K562 (cell line): Measurements from ENCODE around the gene VENTX. TPM values are rescaled to one million over a fixed set of nuclear protein-coding genes. Genes with fewer than 3 reads are reported as not detected.
A peak's percentile ranks its signal among the peaks of the same experiment; 100 is the strongest.

ENCODE experiments used
- BMI1 ChIP-seq: fragments of 150-350 bp; IDR thresholded peaks from 2 replicates; pipeline ENCODE4 v1.6.1; 2014; ENCODE audit warnings: low read length
- ETV6 ChIP-seq, 3 experiments: fragments of 150-350 bp in 1 of 3; sonication (generic) in 1 of 3; formaldehyde crosslinking in 1 of 3; IDR thresholded peaks; 2 replicates each; pipeline versions ENCODE4 v1.6.1 to v1.8.0; 2014 to 2022; ENCODE audit warnings: borderline replicate concordance in 2 of 3, low read depth in 2 of 3, antibody characterized with exemption in 1 of 3, low read length in 1 of 3, mild to moderate bottlenecking in 1 of 3, missing genetic modification reagents in 1 of 3
- FOXK1 ChIP-seq: sonication (generic); formaldehyde crosslinking; IDR thresholded peaks from 2 replicates; pipeline ENCODE4 v1.8.0; 2022; ENCODE audit warnings: missing genetic modification reagents, mild to moderate bottlenecking, borderline replicate concordance
- HDAC8 ChIP-seq: fragments of 450-650 bp; IDR thresholded peaks from 2 replicates; pipeline ENCODE4 v1.6.1; 2016; ENCODE audit warnings: mild to moderate bottlenecking, missing genetic modification characterization, moderate library complexity, missing compliant biosample characterization
- MAX ChIP-seq: sonication (generic); formaldehyde crosslinking; IDR thresholded peaks from 2 replicates; pipeline ENCODE4 v1.9.0; 2022; ENCODE audit warnings: mild to moderate bottlenecking, missing genetic modification reagents
- MTA3 ChIP-seq: fragments of 450-650 bp; formaldehyde crosslinking; IDR thresholded peaks from 2 replicates; pipeline ENCODE4 v1.6.1; 2017; ENCODE audit warnings: mild to moderate bottlenecking, borderline replicate concordance
- RAD51 ChIP-seq: fragments of 450-650 bp; IDR thresholded peaks from 2 replicates; pipeline ENCODE4 v1.7.1; 2016; ENCODE audit warnings: low read depth, mild to moderate bottlenecking, borderline replicate concordance
- SRSF9 ChIP-seq: fragments of 200-400 bp; formaldehyde crosslinking; IDR thresholded peaks from 2 replicates; pipeline ENCODE4 v1.6.1; 2017; ENCODE audit warnings: low read depth, low read length, borderline replicate concordance
- ZBTB1 ChIP-seq: sonication (generic); formaldehyde crosslinking; IDR thresholded peaks from 2 replicates; pipeline ENCODE4 v1.8.1; 2023; ENCODE audit warnings: missing genetic modification reagents, low read depth, mild to moderate bottlenecking, borderline replicate concordance
- polyA plus RNA-seq, 8 experiments: library from polyadenylated mRNA; depleted of rRNA in 4 of 8; stranded (reverse) in 5 of 8; unstranded in 3 of 8; fragments of >200 nt; fragmentation: Nextera tagmentation in 2 of 8; fragmentation: Illumina TruSeq in 1 of 8; extraction: Ambion mirVana in 2 of 8; extraction: Trizol in 1 of 8; gene quantifications; 2 replicates each; pipeline versions ENCODE4 v1.2.1 to v1.2.3, GENCODE V29; 2011 to 2014; ENCODE audit warnings: inconsistent platforms in 1 of 8, missing spikeins in 1 of 8
- total RNA-seq, 7 experiments: library from RNA; depleted of rRNA in 6 of 7; stranded (reverse); fragments of >200 nt in 6 of 7; fragmentation: Illumina TruSeq in 2 of 7; extraction: Trizol in 2 of 7; gene quantifications; 2 replicates each; pipeline versions ENCODE4 v1.2.1 to v1.2.3, GENCODE V29; 2011 to 2021; ENCODE audit warnings: low replicate concordance in 1 of 7
- TF ChIP-seq, protein P1 (sequence below): IDR thresholded peaks from 2 replicates; pipeline ENCODE4 v1.6.1; 2011; ENCODE audit warnings: borderline replicate concordance, low read depth, mild to moderate bottlenecking, moderate library complexity, low read length; ENCODE audit not compliant: insufficient read depth, poor library complexity, severe bottlenecking
- TF ChIP-seq, protein P2 (sequence below): fragments of 250-450 bp; sonication (Bioruptor Pico); IDR thresholded peaks from 2 replicates; pipeline ENCODE4 v1.5.1; 2021; ENCODE audit warnings: mild to moderate bottlenecking
- TF ChIP-seq, protein P3 (sequence below), 2 experiments: fragments of 450-650 bp; formaldehyde crosslinking in 1 of 2; IDR thresholded peaks; 2 replicates each; pipeline versions ENCODE4 v1.4.0 to v1.6.1; 2014 to 2020; ENCODE audit warnings: mild to moderate bottlenecking in 2 of 2, borderline replicate concordance in 1 of 2, low read depth in 1 of 2

Gene VENTX
- total and polyA plus RNA-seq, 9 of the 15 experiments (the other 6 are each of a cell fraction or from before 2014, with no cell fraction given) = 0.07 to 0.70 (median 0.20) TPM; not detected in 1

- TF ChIP-seq ZBTB1 (CRISPR knock-in tag) (no peak), RAD51 (no peak), HDAC8 (tag) (no peak), BMI1 (no peak), MAX (CRISPR knock-in tag) (peak; percentile 18; the same call in 1 of the 2 replicates), SRSF9 (no peak), MTA3 (peak; percentile 68; the same call in 1 of the 2 replicates), FOXK1 (no peak), ETV6 (IDR thresholded peaks at IDR 0.05; ENCODE audit: borderline replicate concordance in 1 of 2, low read depth in 2 of 2, low read length in 1 of 2) (no peak), ETV6 (CRISPR knock-in tag; IDR thresholded peaks at IDR 0.05; ENCODE audit: borderline replicate concordance) (no peak)
- TF ChIP-seq, protein P1, sequence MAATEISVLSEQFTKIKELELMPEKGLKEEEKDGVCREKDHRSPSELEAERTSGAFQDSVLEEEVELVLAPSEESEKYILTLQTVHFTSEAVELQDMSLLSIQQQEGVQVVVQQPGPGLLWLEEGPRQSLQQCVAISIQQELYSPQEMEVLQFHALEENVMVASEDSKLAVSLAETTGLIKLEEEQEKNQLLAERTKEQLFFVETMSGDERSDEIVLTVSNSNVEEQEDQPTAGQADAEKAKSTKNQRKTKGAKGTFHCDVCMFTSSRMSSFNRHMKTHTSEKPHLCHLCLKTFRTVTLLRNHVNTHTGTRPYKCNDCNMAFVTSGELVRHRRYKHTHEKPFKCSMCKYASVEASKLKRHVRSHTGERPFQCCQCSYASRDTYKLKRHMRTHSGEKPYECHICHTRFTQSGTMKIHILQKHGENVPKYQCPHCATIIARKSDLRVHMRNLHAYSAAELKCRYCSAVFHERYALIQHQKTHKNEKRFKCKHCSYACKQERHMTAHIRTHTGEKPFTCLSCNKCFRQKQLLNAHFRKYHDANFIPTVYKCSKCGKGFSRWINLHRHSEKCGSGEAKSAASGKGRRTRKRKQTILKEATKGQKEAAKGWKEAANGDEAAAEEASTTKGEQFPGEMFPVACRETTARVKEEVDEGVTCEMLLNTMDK = no peak
- TF ChIP-seq, protein P2, sequence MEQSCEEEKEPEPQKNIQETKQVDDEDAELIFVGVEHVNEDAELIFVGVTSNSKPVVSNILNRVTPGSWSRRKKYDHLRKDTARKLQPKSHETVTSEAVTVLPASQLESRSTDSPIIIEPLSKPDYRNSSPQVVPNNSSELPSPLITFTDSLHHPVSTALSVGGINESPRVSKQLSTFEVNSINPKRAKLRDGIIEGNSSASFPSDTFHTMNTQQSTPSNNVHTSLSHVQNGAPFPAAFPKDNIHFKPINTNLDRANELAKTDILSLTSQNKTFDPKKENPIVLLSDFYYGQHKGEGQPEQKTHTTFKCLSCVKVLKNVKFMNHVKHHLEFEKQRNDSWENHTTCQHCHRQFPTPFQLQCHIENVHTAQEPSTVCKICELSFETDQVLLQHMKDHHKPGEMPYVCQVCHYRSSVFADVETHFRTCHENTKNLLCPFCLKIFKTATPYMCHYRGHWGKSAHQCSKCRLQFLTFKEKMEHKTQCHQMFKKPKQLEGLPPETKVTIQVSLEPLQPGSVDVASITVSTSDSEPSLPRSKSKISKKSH (CRISPR knock-in tag) = no peak
- TF ChIP-seq, protein P3, sequence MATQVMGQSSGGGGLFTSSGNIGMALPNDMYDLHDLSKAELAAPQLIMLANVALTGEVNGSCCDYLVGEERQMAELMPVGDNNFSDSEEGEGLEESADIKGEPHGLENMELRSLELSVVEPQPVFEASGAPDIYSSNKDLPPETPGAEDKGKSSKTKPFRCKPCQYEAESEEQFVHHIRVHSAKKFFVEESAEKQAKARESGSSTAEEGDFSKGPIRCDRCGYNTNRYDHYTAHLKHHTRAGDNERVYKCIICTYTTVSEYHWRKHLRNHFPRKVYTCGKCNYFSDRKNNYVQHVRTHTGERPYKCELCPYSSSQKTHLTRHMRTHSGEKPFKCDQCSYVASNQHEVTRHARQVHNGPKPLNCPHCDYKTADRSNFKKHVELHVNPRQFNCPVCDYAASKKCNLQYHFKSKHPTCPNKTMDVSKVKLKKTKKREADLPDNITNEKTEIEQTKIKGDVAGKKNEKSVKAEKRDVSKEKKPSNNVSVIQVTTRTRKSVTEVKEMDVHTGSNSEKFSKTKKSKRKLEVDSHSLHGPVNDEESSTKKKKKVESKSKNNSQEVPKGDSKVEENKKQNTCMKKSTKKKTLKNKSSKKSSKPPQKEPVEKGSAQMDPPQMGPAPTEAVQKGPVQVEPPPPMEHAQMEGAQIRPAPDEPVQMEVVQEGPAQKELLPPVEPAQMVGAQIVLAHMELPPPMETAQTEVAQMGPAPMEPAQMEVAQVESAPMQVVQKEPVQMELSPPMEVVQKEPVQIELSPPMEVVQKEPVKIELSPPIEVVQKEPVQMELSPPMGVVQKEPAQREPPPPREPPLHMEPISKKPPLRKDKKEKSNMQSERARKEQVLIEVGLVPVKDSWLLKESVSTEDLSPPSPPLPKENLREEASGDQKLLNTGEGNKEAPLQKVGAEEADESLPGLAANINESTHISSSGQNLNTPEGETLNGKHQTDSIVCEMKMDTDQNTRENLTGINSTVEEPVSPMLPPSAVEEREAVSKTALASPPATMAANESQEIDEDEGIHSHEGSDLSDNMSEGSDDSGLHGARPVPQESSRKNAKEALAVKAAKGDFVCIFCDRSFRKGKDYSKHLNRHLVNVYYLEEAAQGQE (IDR thresholded peaks at IDR 0.05; ENCODE audit: borderline replicate concordance) = no peak
- TF ChIP-seq, protein P3 (CRISPR knock-in tag; IDR thresholded peaks at IDR 0.05; ENCODE audit: low read depth) = no peak
Observed at GRCh38 chr10:133245439-133246235, 8.0 kb downstream of the VENTX start (continued).
